LHCN-M2 (cell line): Measurements from ENCODE around the gene TESMIN. TPM values are rescaled to one million over a fixed set of nuclear protein-coding genes. Genes with fewer than 3 reads are reported as not detected.
A peak's percentile ranks its signal among the peaks of the same experiment; 100 is the strongest.

Experiments used
- DNase-seq: peaks from one replicate; pipeline ENCODE4 v3.0.0-alpha.2; 2012; ENCODE audit warnings: low read depth
- polyA plus RNA-seq: library from polyadenylated mRNA; unstranded; fragments of >200 nt; gene quantifications from one replicate; pipeline ENCODE4 v1.2.1, GENCODE V29; 2012; ENCODE audit warnings: missing spikeins
- total RNA-seq: library from RNA; depleted of rRNA; stranded (reverse); fragments of >200 nt; gene quantifications from 2 replicates; pipeline ENCODE4 v1.2.3, GENCODE V29; 2014; rRNA removed

The TESMIN gene
- total RNA-seq = not detected in 2 replicates
- polyA plus RNA-seq = not detected

DNA sequence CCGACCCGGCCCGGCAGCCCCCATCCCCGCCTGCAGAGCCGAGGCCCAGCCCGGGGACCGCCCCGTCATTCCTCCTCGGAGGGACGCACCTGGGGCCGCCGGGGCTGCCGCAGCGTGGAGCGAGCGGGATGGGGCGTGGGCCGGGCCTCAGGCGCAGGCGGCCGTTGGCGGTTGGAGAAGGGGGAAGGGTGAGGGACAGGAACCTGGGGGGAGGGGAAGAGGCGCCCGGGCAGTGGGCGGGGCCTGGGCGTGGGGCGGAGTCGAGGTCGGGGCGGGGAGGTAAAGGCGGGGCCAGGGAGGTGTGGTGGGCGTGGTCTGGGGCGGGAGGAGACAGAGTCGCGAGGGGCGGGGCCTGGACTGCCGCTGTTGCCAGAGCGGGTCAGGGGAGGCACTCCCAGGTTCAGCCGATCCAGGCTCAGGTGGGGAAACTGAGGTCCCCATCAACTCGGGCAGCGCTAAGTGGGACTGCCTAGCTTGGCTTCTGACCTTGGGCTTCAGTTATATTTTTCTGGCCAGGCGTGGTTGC, at the start of gene TESMIN:
Gene TESMIN (minus strand): TSS at position 190 of the 526 bp plus-strand sequence. CDS start 860 bp downstream, outside the sequence.
- no peak for DNase-seq

DNA sequence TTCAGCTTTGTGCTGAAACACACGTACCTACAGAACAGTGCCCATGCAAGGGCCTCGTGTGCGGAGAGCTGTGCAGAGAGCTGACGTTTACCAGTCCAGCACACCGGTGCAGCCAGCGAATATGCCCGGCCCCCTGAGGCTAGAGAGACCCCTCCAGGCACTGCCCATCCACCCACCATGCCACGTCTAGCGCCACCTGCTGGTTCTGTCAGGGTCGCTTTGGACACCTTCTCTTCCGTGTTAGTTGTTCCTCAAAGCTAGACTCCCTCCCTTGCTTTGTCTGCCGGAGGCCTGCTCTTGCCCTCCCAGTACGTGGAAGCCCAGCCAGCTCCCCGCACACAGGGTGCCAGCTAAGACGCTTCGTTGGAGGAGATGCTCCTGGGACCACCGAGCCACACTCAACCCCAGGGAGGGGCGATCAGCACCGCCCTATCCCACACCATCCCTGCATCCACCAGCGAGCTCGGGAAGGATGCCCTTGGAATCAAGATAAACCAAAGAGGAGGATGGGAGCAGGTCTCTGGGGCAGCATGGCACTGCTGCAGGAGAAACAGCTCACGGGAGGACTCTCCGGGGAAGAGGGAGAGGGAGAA, 47.0 kb upstream of the TESMIN start:
- DNase-seq = no peak

DNA sequence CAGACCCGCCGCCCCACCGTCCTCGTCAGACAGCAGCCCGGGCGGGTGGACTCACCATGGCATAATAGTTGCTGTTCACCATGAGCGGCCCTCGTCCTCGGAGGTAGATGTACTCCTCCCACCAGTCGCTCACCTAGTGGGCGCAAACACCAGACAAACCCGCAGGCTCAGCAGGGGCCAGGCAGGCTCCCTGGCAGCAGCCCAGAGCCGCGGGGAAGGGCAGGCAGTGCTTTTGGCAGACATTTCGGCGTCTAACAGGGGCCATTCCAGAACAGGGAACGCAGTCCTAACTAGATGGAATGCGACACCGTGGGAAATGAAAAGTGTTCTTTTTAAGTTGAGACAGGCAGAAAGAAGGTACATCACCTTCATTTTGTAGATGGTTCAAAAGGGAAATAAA, 45.5 kb upstream of the TESMIN start:
- DNase-seq = no peak

DNA sequence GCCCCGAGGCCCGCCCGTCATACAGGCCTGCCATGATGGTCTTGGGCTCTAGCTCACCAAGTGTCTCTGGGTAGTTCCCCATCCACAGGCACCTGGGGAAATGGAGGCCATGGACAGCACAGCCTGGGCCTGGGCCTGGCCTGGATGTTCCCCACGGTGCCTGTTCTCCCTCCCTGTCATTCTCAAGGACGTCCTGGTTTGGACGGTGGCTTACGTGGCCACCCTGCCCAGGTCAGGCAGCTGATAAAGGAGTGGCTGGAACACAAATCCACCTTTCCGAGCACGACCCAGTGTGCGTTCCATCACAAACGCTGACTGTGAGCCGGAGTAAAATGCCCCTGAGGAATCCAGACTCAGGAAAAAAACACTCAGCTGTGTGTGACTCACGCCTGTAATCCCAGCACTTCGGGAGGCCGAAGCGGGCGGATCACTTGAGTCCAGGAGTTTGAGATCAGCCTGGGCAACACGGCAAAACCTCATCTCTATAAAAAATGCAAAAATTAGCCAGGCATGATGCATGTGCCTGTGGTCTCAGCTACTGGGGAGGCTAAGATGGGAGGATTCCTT, 41.2 kb upstream of the TESMIN start:
- DNase-seq = peak; percentile 2

GRCh38 chr11:68784653-68785052, 33.3 kb upstream of the TESMIN start:
- no peak for DNase-seq

DNA sequence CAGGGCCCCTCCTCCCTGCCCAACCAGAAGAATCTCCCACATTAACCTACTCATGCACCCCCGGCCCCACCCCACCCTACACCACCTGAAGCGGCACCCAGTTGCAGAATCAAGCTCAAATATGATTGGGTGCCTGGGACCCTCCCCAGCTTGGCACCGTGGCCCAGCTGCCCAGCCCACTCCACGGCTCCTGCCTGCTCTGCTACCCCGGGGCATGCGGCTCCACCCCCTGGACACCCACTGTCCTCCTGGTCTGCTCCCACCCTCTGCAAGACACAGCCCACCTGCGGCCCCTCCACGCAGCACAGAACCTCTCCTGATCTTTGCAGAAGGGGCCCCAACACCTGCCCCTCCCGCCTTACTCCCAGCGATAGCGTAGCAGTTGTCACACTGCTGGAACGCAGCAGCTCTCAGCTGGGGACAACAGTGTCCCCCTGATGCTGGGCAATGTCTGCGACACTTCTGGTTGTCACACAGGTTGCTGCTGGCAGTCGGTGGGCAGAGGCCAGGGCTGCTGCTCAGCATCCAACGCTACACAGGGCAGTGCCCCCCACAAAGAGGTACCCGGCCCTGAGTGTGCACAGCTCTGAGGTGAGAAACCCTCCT, 32.0 kb upstream of the TESMIN start:
- DNase-seq = no peak

GRCh38 chr11:68782711-68783110, 31.4 kb upstream of the TESMIN start:
- no peak for DNase-seq

DNA sequence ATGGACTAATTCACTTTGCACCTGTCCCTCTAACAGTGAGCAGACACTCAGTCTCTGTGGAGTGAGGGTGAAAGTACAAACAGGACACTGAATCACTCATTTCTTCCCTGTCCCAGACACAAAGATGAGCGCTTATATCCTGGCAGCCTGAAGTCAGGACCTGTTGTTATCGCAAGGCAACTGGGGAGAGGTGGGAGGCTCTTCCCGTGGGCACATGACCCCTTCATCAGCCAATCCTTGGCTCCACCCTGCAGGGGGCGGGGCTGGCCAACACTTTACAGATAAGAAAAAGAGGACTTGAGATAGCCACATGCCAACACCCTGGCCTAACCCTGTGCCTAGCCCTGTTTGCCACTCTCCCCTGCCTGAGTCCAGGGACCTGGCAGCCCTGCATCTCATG, 29.5 kb upstream of the TESMIN start:
- DNase-seq = no peak

DNA sequence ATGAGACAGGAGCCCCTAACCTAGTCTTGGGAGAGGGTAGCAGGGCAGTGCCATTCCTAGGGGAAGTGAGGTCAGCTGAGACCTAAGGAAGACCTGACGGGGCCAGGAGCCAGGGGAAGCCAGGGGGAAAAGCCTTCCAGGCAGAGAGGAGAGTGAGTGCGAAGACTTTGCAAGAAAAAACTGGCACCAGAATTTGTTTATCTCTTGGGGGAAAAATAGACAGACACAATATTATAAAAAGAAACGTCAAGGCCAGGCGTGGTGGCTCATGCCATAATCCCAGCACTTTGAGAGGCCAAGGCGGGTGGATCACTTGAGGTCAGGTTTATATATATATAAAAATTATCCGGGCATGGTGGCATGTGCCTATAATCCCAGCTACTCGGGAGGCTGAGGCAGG, 26.9 kb upstream of the TESMIN start:
- no peak for DNase-seq

DNA sequence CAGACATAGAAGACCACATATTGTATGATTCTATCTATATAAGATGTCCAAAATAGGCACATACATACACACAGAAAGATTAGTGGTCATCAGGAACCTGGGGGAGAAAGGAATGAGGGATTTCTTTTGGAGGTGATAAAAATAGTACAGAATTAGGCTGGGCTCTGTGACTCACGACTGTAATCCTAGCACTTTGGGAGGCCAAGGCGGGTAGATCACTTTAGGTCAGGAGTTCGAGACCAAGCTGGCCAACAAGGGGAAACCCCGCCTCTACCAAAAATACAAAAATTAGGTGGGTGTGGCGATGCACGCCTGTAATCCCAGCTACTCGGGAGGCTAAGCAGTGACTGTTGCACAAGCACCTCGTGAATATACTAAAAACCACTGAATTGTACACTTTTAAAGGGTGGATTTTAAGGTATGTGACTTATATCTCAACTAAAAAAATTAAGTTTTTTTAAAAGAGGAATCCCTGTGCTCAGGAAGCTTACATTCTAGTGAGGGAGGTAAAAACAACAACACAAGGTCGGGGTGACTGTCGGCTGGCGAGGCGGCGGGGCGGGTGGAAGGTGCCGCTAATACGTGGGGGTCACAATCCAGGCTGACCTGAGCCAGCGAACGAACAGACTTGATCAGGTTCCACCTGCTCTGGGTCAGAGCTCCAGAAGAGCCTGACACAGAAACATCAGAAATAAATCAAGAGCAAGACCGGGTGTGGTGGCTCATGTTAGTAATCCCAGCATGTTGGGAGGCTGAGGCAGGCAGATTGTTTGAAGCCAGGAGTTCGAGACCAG, 25.3 kb upstream of the TESMIN start:
- peak; percentile 5 for DNase-seq

GRCh38 chr11:68775951-68776388, 24.6 kb upstream of the TESMIN start:
- DNase-seq = no peak

DNA sequence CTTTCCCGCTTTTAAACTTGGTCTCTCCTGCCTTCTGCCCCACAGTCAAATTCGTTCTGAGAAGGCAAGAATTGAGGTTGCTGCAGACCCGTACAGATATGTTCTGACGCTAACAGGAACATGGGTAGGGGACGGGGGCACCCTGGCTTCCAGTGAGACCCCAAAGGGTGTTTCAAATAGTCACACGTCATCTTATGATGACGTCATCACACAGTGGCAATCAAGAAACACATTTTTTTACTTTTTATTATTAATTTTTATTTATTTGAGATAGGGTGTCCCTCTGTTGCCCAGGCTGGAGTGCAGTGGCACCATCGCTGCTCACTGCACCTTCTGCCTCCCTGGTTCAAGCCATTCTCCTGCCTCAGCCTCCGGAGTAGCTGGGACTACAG, 22.9 kb upstream of the TESMIN start:
- no peak for DNase-seq

GRCh38 chr11:68773521-68774193, 22.3 kb upstream of the TESMIN start:
- DNase-seq = peak; percentile 15

DNA sequence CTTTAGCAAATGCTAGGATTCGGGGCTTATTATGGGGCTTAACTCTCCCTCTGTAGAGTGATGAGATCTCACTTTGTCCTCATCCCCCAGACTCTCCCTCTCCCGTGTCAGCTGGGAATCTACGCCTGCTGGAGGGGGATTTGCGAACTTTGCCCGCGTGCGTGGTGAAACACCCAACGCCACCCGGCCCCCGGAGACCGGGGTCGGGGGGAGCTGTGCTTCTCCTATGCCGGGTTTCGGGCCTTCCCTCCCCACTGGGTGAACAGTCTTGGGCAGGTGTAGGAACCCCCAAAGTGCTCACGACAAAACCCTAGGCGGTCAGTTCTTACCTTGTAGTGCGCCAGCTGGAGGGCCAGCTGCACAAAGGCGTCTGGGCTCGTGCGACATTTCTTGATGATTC, 21.6 kb upstream of the TESMIN start:
- no peak for DNase-seq

- DNase-seq = no peak
Observed at GRCh38 chr11:68770781-68771180, 19.5 kb upstream of the TESMIN start.

GRCh38 chr11:68767672-68768071, 16.4 kb upstream of the TESMIN start:
- no peak for DNase-seq

DNA sequence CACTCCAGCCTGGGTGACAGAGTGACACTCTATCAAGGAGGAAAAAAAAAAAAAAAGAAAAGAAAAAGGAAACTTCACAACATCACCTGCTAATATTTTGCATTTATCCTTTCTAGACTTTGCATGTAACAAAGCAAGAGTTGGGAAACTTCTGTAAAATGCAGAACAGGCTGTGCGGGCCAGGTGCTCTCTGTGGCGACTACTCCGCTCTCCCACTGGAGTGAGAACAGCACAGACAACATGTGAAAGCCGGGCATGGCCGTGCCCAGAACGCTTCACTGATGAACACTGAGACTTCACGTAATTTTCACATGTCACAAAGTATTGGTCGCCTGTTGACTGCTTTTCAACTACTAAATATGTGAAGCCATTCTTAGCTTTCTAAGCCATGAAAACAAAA, 15.5 kb upstream of the TESMIN start:
- DNase-seq = no peak

DNA sequence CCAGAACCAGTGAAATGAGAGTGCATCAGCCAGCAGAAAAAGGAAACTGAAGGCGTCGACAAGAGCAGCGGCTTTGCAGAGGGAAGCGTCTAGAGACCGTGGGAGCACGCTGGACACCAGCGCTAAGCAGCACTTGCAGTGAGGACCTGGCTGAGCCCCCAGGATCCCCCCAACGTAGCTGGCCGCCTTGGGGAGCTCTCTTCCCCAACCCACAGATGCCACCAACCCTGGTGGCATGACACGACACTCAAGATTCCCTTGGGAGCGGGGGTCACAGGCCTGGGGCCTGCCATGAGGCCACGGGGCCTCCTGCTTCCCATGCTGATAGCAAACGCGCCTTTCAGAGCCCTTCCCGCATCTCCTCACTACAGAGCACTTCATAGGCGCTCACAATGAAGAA, 13.4 kb upstream of the TESMIN start:
- DNase-seq = no peak

- DNase-seq = no peak
Observed at GRCh38 chr11:68763926-68764657, 12.8 kb upstream of the TESMIN start.

GRCh38 chr11:68763181-68763721, 11.9 kb upstream of the TESMIN start:
- DNase-seq = no peak

DNA sequence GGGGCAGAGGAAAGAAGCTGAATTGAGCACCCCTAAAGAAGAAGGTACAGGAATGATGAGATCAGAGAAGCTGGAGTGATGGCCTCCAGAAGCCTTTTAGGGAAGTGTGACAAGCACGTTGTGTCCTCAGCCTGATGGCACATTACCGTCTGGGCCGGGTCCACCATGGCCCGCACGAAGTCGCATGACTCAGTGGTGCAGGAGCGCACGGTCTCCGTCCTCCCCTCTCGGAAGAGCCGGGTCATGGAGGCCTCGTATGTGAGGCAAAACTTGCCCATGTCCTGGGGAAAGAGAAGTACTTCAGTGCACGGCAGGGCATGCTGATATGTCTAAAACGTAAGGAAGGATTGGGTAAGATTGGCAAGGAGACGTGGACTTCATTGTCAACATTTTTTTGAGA, 11.2 kb upstream of the TESMIN start:
- no peak for DNase-seq
